DOHH2 (cell line): Measurements from ENCODE around the gene RNF187.

Experiments used
- H3F3A ChIP-seq: fragments of 200-600 bp; sonication (generic), shearing (Covaris generic); 2 replicates; pipeline ENCODE4 v1.6.0; 2016; ENCODE audit warnings: antibody characterized with exemption, mild to moderate bottlenecking; ENCODE audit not compliant: control insufficient read depth, insufficient read depth
- H3K27ac ChIP-seq: fragments of 200-600 bp; sonication (generic); 2 replicates; pipeline ENCODE4 v1.5.1; 2014; ENCODE audit warnings: low read depth, mild to moderate bottlenecking, low read length, moderate library complexity
- H3K27me3 ChIP-seq: fragments of 200-600 bp; sonication (generic); 2 replicates; pipeline ENCODE4 v1.6.1; 2014; ENCODE audit warnings: mild to moderate bottlenecking, low read length, mixed read lengths; ENCODE audit not compliant: control insufficient read depth
- H3K36me3 ChIP-seq: fragments of 200-600 bp; sonication (generic); 2 replicates; pipeline ENCODE4 v1.6.1; 2014; ENCODE audit warnings: mild to moderate bottlenecking, low read length, moderate library complexity, mixed read lengths; ENCODE audit not compliant: control insufficient read depth
- H3K4me1 ChIP-seq: fragments of 200-600 bp; sonication (generic); 2 replicates; pipeline ENCODE4 v1.6.1; 2014; ENCODE audit warnings: mild to moderate bottlenecking, low read length, mixed read lengths; ENCODE audit not compliant: control insufficient read depth
- H3K4me2 ChIP-seq: fragments of 200-600 bp; sonication (generic); 2 replicates; pipeline ENCODE4 v1.6.0; 2014; ENCODE audit warnings: mild to moderate bottlenecking, low read length, moderate library complexity
- H3K4me3 ChIP-seq: fragments of 200-600 bp; sonication (generic); 2 replicates; pipeline ENCODE4 v1.5.1; 2014; ENCODE audit warnings: mild to moderate bottlenecking, low read length, mixed read lengths
- H3K79me2 ChIP-seq: fragments of 200-600 bp; sonication (generic); 2 replicates; pipeline ENCODE4 v1.6.1; 2014; ENCODE audit warnings: mild to moderate bottlenecking, low read length, mixed read lengths; ENCODE audit not compliant: control insufficient read depth
- H3K9me2 ChIP-seq: fragments of 200-600 bp; sonication (generic); replicated peaks from 2 replicates; pipeline ENCODE4 v1.6.1; 2014; ENCODE audit warnings: mild to moderate bottlenecking, low read length, mixed read lengths; ENCODE audit not compliant: control insufficient read depth
- H3K9me3 ChIP-seq: fragments of 200-600 bp; sonication (generic); 2 replicates; pipeline ENCODE4 v1.6.1; 2014; ENCODE audit warnings: antibody characterized with exemption, low read length, mixed read lengths; ENCODE audit not compliant: control insufficient read depth, insufficient read depth
- H4K20me1 ChIP-seq: fragments of 200-600 bp; sonication (generic); 2 replicates; pipeline ENCODE4 v1.6.0; 2014; ENCODE audit warnings: low read depth, mild to moderate bottlenecking, antibody characterized with exemption, low read length, moderate library complexity; ENCODE audit not compliant: control insufficient read depth, insufficient read depth
- EZH2phosphoT487 ChIP-seq: fragments of 200-600 bp; sonication (generic); IDR thresholded peaks from 2 replicates; pipeline ENCODE4 v1.6.1; 2017; ENCODE audit warnings: borderline replicate concordance, mild to moderate bottlenecking, antibody characterized with exemption, low read length, moderate library complexity, mixed read lengths
- TF ChIP-seq, protein P1 (sequence below): fragments of 200-600 bp; sonication (generic); IDR thresholded peaks from one replicate; pipeline ENCODE4 v1.5.1; 2014; ENCODE audit warnings: antibody characterized with exemption, mild to moderate bottlenecking, low read depth, low read length; ENCODE audit not compliant: poor library complexity, severe bottlenecking

The RNF187 gene

DNA sequence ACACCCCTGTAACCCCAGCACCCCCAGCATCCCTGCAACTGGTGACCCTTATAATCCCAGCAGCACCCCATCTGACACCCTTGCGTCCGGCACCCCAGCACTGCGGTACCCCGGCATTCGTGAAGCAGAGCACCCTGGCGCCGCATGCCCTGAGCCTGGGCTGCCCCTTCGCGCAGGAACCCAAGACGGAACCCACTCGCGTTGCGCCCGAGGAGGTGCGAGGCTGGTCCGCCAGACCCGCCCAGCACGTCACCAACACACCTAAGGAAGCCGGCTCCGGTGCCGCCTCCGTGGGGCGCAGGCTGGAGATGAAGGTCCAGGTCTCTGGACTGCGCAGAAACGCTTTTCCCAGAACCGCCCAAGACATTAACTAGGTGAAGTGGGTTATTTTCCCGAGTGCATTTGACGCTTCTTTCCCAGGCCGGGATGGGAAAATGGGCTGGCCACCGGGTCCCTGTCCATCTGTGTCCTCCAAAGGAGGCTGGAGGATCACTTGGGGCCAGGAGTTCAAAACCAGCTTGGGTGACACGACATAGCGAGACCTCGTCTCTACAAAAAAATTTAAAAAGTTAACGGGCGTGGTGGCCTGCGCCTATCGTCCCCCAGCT is 15.9 kb upstream of the RNF187 start:
- H3F3A ChIP-seq: no peaks in the 10 kb centered on the region
- peaks cover 11% of the 10 kb centered on the region; the same call in 1 of the 2 replicates for H3K27me3 ChIP-seq

GRCh38 chr1:228471762-228472398 is 15.3 kb upstream of the RNF187 start:
- no peak overlapping the region for H3K4me3 ChIP-seq
- TF ChIP-seq, protein P1, sequence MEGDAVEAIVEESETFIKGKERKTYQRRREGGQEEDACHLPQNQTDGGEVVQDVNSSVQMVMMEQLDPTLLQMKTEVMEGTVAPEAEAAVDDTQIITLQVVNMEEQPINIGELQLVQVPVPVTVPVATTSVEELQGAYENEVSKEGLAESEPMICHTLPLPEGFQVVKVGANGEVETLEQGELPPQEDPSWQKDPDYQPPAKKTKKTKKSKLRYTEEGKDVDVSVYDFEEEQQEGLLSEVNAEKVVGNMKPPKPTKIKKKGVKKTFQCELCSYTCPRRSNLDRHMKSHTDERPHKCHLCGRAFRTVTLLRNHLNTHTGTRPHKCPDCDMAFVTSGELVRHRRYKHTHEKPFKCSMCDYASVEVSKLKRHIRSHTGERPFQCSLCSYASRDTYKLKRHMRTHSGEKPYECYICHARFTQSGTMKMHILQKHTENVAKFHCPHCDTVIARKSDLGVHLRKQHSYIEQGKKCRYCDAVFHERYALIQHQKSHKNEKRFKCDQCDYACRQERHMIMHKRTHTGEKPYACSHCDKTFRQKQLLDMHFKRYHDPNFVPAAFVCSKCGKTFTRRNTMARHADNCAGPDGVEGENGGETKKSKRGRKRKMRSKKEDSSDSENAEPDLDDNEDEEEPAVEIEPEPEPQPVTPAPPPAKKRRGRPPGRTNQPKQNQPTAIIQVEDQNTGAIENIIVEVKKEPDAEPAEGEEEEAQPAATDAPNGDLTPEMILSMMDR: peak; percentile 76
- no peak for TF ChIP-seq EZH2phosphoT487
- no peak overlapping the region for H3K4me2 ChIP-seq
- H3K4me1 ChIP-seq: no peaks in the 10 kb centered on the region
- no peak overlapping the region for H3K27ac ChIP-seq
- H3K9me3 ChIP-seq: no peaks in the 10 kb centered on the region
- peaks cover 10% of the 10 kb centered on the region; the same call in 1 of the 2 replicates for H3K27me3 ChIP-seq
- H3K36me3 ChIP-seq: no peaks in the 10 kb centered on the region
- no peaks in the 10 kb centered on the region for H4K20me1 ChIP-seq
- no peaks in the 10 kb centered on the region for H3F3A ChIP-seq
- H3K9me2 ChIP-seq: no peaks in the 10 kb centered on the region
- H3K79me2 ChIP-seq: no peaks in the 10 kb centered on the region

More for the DNA sequence above, 15.9 kb upstream of the RNF187 start:
- no peak overlapping the region for H3K4me2 ChIP-seq
- no peaks in the 10 kb centered on the region for H3K9me2 ChIP-seq
- H4K20me1 ChIP-seq: no peaks in the 10 kb centered on the region
- no peaks in the 10 kb centered on the region for H3K36me3 ChIP-seq
- no peaks in the 10 kb centered on the region for H3K9me3 ChIP-seq
- no peaks in the 10 kb centered on the region for H3K79me2 ChIP-seq
- H3K4me1 ChIP-seq: no peaks in the 10 kb centered on the region
- no peak overlapping the region for H3K27ac ChIP-seq
- no peak overlapping the region for H3K4me3 ChIP-seq
- TF ChIP-seq, protein P1: no peak
- no peak for TF ChIP-seq EZH2phosphoT487

- H3F3A ChIP-seq: no peaks in the 10 kb centered on the region
- no peaks in the 10 kb centered on the region for H3K79me2 ChIP-seq
- H3K4me3 ChIP-seq: no peak overlapping the region
- no peaks in the 10 kb centered on the region for H4K20me1 ChIP-seq
- no peaks in the 10 kb centered on the region for H3K4me1 ChIP-seq
- TF ChIP-seq, protein P1: no peak
- no peak for TF ChIP-seq EZH2phosphoT487
- H3K9me3 ChIP-seq: no peaks in the 10 kb centered on the region
- H3K9me2 ChIP-seq: no peaks in the 10 kb centered on the region
- H3K36me3 ChIP-seq: no peaks in the 10 kb centered on the region
- no peak overlapping the region for H3K4me2 ChIP-seq
- peaks cover 4% of the 10 kb centered on the region; the same call in 1 of the 2 replicates for H3K27me3 ChIP-seq
- H3K27ac ChIP-seq: no peak overlapping the region
These were observed 14.5 kb upstream of the RNF187 start for GRCh38 chr1:228472655-228473054.
